Amniotic stem cell (primary cell): ENCODE measurements around the gene MTMR4.
"Not testable (repeated sequence)": the region's sequence is repeated elsewhere in the genome, so short reads cannot be mapped to it uniquely, and the experiment has no call there.

Experiments used
- DNase-seq: peaks from one replicate; lab custom pipeline; 2025; lab: John Stamatoyannopoulos, UW

MTMR4 gene

DNA sequence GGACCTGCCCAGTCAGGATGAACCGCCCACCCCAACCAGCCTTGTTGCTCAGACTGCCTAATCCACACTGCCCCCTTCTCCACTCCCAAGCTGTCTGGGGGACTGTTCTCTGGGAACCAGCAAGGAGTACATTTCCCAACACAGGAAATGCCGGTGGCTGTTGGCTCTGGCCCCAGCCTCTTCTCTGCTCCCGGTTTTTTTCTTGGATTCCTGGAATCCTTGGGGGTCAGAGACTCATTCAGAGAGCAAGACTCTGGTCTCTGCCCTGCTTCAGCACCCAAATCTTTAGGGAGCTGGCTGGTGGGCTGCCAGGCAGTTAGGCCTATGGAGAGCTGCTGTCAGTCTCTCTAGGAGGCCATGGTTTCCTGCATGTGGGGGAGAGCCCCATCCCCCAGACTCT is 10.8 kb upstream of the MTMR4 start:
- DNase-seq = no peak

DNA sequence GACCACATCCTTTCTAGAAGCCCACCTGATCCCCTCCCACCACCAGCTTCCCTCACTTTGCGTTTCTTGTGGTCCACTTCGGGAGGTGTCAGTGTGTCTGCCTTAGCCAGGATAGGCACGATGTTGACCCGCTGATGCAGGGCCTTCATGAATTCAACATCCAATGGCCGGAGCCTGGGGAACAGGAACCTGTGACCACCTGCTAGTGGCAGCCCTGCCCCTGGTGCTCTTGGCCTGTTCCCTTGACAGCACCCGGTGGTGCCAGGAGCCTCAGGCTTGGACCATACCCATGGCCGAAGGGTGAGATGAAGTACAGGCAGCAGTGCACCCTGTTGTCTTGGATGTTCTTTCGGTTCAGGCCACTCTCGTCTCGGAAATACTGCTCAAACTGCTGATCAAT is 7.2 kb upstream of the MTMR4 start:
- DNase-seq = no peak

DNA sequence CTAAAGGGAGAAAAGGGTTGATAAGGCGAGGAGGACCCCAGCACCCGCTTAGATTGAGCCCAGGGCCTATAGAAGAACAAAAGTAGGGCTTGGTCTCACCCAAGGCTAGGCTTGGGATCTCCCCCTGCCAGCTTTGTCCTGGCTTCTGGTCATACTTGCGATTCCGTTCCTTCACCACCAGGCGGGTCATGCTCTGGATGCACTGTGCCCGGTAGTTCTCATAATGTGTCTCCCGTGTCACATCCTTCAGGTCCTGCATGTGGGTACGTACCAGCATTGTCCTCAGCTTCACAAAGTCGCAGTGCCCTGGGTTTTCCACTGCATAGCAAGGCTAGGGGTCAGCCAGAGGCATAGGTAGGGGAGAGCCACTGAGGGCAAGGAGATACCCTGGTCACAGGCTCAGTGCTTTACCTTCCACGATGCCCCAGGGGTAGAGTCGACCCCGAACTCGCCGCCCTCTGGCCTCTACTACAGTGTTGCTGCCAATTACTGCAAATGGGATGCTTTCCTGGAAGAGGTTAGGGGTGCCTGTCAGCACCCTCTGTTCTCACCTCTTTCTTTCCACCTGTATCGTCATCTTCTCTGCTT is 6.5 kb upstream of the MTMR4 start:
- DNase-seq = no peak

DNA sequence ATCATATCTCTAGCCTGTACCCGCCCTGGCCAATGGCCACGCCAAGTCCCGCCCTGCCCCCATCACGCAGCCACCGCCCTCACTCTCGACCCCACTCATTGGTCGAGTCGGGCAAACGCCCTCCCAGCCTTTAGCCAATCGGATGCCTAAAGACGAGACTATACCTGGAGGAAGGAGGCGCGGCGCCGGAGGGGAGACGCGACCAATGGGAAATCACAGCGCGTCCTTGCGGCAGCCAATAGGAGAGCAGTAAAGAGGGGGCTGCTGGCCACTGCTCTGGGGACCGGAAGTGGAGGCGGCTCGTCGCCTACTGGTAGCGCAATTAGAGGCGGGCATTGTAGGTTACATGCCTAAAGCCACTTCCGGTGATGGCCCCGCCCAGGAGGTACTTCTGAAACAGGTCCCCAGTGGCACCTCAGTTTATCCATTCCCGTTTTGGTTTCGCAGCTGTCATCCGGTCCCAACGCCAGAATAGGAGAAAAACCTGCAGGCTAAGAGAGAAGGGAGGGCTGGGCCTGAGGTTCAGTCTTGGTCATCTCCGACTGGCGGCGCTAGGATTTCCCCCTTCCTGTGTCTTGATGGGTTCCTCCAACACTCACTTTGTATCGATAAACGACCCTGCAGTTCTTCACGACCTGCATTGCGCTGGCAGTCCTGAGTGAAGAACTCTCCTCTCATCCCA is 3.6 kb upstream of the MTMR4 start:
- peak; percentile 100 for DNase-seq

DNA sequence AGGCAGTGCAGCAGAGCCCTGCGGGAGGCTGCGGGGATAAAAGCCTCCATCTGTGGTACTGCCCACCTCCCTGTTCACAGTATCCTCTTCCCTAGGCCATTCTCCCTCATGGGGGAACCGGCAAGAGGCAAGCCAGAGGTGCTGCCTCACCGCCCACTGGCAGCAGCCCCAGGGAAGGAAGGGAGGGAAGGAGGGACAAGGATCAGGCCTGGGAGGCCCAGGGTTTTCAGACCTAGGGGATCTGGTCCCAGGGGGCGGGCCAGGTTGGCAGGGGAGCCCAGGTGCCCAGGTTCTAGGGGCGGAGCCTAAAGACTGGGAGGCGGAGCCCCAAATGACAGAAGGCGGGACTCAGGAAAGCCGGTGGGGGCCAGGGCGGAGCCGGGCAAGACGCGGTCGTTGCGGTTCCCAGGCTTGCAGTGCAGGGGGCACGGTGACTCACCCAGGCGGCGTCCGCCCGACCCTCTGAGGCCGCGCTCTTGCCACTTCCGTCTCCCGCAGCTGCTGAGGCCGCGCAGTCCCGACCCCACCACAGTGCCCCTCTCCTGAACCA is 3.0 kb upstream of the MTMR4 start:
- no peak for DNase-seq

DNA sequence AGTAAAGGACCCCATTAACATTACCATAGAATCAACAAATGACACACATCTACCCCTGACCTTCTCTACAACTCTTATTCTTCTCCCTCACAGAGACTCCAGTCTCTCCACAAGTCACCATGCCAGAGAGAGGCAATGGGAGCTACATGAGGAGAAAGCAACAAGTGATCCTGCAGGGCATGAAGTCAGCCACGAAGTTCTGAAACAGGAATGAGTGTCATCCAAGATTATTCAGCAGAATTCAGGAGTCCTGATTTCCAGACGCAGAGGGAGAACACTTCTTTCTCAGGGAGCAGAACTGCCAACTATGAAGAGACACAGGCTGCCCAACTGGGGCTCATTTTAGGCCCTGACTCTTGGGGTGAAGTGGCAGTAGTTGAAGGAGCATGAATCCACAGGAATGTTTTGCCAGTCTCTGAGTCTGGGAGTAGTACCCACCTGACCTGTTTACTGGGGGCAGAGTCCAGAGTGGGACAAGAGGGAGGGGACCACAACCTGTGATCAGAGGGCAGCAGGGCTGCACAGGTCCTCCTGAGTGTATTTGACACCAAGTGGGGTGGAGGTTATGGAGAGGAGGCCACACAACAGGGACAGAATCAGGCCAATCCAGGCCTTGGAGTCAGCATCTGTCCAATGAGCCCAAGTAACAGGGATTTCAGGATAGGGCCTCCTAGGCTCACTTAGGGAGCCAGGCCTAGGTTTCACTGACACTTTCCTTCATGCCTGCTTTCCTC is 2.4 kb upstream of the MTMR4 start:
- no peak for DNase-seq

DNA sequence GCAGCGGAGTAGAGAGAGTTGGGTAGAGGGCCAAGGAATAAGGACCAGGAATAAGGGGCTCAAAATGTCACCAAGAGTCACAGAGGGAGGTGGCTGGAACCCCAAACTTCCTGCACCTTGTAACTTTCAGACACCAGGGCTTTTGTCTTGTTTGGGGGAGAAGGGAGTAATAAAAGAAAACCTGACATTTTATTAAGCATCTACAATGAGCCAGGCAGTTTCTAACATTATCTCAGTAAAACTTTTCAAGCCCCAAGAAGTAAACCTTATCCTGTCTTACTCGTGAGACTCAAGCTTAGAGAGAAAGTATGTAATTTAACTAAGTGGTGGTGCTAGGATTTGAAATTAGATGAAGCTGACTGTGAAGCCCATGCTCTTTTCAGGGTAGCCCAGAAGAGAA is 848 bp upstream of the MTMR4 start:
- DNase-seq = no peak

DNA sequence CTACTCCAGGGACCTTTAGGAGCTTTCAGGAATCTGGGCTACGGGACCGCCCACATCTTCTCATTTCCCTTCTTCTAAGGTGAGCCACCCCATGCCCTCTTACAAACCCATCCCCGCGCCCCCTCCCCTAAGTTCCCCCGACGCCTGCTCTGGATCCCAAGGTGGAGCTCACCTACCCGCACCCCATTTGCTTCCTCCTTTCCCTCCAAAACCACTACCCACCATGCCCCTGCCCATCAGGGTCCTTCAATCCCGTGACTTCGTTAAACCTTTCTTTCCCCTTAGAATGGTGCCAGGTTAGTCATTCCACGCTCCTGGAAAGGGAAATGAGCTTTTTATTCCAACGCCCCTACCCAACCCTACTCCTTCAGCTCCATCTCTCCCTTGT is 326 bp upstream of the MTMR4 start:
- DNase-seq = no peak

DNA sequence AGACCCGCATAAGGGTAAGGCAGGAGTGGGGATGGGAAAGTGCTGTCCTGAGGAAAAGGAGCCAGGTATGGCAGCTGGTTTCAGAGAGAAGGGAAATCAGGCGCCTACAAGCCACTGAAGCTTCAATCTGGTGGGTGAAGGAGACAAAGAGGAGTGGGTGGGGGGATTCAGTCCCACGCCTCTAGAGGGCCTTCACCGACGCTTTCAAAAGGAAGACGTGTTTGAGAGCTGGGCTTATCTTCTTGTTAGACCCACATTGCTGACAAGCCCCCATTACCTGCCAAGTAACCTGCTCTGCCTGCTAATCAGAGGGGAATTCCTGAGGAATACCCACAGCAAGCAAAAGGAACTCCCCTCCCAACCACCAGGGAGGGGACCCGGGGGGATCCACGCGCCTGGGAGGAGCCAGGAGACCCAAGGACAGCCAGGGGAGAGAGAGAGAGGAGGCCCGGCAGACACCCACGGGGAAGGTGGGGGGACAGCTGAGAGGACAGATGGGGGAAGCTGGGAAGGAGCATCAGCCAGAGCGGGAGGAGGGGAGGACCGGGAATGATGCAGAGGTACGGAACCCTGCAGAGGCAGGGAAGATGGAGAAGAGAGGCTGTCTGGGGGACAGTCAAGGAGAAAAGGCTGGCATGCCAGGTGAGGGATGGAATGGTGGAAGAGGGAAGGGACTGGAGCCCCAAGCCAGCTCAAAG is 1.0 kb downstream of the MTMR4 start:
- no peak for DNase-seq

DNA sequence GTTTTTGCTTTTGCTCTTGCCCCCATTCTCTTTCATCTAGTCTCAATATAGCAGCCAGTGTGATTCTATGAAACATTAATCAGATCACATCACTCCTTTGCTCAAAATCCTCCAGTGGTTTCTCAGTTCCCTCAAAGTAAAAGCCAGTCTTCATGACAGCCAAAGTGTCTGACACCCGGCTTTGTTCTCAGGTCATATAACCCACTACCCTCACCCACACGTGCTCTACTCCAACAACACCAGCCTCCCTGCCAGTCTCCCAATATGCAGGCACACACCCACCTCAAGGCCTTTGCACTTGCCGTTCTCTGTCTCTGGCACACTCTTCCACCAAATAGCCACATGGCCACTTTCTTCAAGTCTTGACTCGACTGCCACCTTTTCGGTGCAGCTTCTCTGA is 4.4 kb downstream of the MTMR4 start:
- no peak for DNase-seq

DNA sequence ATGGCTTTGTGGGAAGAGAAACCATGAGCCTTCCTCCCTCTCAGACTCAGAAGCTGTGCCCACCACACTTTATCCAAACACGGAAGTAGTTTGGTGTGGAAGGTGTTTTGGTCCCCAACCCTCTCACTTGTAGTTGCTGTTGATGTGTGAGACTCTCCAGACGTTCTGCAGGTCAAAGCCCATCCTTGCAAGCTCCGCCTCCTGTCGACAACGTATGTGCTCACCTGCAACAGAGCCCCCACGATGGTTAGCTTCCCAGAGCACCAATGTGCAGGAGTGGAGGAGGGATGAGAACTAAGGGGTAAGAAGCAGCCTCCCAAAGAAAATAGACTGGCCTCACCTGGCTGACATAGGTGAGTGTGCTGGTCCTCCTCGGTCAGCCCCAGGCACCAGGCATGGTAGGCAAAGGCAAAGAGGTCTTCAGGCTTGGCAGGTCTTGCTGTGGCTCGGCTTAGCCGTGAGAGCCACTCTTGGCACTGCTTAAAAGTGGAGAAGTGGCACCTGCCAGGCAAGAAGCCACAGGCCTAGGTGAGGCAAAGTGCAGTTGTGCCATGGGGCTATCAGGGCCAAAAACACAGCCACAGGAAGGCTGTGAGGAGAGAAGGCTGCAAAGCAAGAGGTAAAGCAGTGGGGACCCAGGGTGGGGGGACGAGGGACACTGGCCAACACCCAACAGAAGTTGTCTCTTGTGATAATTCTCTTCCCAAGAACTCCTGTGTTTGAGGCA is 5.9 kb downstream of the MTMR4 start:
- no peak for DNase-seq

DNA sequence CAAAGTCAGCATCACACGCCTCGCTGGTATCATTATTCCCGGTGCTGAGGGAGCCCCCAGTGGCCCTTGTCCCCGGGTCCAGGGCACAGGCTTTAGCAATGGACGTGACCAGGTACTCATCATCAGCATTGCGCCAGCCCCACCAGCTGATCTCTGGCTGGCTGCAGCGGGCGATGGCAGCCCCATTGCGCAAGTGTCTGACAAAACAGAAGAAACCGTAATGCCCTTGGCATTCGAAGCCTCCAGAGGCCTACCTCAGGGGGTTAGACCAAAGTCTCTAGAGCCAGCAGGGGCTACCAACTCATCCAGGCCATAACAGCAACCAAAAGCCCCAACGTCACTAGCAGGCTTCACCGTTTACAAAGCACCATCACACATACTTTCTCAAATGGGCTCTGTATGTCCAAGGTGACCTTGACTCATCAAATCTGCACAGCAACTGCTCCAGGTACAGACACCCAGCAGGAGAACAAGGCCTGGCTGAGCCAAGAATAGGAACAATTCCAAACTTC is 7.3 kb downstream of the MTMR4 start:
- DNase-seq = no peak

DNA sequence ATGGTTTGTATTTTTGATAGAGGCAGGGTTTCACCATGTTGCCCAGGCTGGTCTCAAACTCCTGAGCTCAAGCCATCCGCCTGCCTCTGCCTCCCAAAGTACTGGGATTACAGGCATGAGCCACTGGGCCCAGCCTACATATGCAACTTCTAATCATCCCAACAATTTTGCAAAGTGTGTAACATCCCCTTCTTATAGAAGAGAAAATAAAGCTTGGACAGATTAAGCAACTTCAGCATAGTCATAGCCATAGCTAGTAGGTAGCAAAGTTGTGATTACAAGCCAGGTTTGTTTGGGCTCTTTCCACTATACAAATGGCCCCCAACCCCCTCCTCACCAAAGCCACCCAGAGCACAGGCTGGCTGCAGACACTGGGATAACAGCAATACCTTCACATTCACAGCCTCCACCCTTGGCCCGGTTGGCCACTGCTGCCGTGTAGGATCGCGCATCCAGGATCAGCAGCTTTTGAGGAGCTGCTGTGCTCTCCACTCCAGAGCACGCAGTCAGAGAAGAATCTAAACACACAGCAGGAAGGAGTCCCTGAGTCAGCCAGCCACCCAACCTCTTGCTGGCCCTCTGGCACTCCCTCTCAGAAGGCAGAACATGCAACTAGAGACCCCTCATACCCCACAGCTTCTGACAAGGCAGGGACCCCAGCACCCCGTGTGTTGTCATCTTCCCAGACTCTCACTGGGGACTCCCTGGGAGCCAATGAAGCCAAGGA is 7.9 kb downstream of the MTMR4 start:
- DNase-seq = no peak

DNA sequence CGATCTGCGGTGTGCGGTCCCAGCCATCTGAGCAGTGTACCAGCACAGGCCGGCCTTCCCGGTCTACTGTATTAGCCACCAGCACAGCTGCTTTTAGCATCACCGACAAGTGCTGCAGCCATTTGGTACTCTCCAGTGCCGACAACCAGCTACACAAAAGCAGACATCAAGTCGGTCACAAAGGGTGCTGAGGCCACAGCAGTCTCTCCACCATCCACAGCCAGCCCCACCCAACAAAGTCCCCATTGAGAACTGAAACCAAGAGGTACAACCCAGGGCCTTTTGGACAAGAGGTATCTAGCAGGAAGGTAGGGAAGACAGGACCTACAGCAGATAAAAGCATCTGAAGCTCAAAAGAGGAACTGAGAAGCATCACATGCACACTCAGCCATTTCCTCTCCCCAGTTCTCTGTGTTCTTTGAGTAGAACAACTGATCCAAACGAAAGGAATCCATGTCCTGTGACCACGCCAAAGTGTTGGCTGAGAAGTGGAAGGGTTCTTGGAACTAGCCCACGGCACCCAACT is 9.5 kb downstream of the MTMR4 start:
- DNase-seq = no peak

DNA sequence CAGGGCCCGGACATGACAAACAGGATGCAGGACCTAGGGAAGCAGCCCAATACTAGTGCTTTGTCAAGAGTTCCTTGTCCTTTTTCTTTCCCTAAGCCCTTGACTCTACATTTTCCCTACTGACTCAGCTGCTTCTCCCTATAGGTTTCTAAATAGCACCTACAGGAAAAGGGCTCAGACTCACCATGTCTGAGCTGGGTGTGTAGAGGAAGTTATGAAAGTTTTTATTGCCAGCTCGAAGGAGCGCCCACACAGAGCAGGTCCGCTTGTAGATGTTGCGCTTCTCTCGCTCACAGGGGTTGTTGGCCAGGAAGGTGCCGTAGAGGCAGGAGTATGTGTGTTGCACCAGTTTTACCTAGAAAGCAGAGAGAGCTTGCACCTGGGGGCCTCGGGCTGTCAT is 10.6 kb downstream of the MTMR4 start:
- DNase-seq = no peak

DNA sequence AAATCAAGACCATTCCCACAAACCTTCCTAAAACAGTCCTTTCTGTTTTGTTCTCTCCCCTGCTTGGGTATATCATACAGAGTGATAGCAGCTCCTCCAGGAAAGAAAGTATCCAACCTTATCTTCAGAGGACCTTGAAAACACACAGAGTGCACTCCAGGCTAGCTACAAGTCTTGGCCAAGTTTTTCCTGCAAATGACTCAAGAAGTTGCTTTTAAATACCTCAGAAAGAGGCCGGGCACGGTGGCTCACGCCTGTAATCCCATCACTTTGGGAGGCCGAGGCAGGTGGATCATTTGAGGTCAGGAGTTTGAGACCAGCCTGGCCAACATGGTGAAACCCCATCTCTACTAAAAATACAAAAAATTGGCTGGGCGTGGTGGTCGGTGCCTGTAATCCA is 11.3 kb downstream of the MTMR4 start:
- not testable (repeated sequence) for DNase-seq

DNA sequence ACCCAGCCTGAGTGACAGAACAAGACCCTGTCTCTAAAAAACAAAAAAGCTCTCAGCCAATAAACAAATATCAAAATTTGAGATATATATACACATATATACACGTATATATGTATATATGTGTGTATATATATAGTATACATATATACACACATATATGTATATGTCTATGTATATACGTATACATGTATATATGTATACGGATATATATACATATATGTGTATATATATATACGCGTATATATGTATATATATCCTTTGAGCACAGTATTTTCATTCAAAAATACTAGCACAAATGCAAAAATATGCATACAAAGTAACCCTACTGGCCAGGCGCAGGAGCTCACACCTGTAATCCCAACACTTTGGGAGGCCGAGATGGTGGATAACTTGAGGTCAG is 13.0 kb downstream of the MTMR4 start:
- no peak for DNase-seq

DNA sequence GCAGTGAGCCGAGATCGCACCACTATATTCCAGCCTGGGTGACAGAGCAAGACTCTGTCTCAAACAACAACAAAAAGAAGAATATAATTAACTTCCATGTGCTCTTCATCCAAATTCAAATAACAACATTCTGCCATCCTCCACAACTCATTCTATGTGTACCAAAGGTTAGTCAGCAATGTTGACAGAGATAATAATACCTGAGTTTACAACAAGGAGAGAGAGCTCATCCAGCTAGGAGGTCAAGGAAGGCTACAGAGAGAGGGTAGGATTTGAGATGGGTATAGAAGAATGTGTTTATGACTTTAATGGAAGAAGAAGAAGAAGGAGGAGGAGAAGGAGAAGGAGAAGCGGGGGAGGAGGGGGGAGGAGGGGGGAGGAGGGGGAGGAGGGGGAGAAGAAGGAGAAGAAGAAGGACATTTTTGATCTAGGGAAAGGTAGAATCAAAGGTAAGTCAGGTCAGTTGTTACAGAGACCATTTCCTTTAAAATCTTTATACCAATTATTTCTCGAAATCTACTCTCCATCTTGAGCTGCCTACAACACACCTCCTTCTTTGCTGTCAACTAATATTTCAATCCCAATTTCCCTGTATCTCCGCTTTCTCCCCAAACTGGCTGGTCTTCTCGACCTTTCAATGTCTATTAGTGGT is 16.1 kb downstream of the MTMR4 start:
- no peak for DNase-seq

DNA sequence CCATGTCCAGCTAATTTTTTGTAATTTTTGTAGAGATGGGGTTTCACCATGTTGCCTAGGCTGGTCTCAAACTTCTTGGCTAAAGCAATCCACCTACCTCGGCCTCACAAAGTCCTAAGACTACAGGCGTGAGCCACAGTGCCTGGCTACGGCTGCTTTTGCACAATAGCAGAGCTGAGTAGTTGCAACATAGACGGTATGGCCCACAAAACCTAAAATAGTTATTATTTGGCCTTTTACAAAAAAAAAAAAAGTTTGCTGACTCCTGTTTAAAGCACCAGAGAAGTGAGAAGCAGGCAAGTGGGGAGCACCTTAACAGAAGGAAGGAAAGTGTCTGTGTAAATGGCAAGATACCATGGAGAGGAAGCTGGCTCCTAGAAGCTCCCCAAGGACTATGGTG is 20.9 kb downstream of the MTMR4 start:
- DNase-seq = no peak
